Activated CD4-positive, alpha-beta T cell treated with anti-CD3 and anti-CD28 coated beads, Interleukin-2, amount 50 U/mL, for 4 hours (primary cell): ENCODE measurements around the gene CD320.
"Not testable (repeated sequence)": the region's sequence is repeated elsewhere in the genome, so short reads cannot be mapped to it uniquely, and the experiment has no call there.

Experiments used
- DNase-seq, 2 experiments: peaks; one replicate each; pipeline ENCODE4 v3.0.0-alpha.2; 2020

CD320 gene

GRCh38 chr19:8306235-8307054, 1.7 kb downstream of the CD320 start:
- no peak for DNase-seq

- DNase-seq = no peak
Measured at GRCh38 chr19:8305798-8306197, 2.4 kb downstream of the CD320 start.

- no peak for DNase-seq
Measured at GRCh38 chr19:8304841-8305621, 3.1 kb downstream of the CD320 start.

GRCh38 chr19:8302734-8303133, 5.4 kb downstream of the CD320 start:
- no peak for DNase-seq

GRCh38 chr19:8302357-8302691, 5.8 kb downstream of the CD320 start:
- no peak for DNase-seq

GRCh38 chr19:8291337-8291736, 16.8 kb downstream of the CD320 start:
- DNase-seq = not testable (repeated sequence)

GRCh38 chr19:8276508-8276907, 31.6 kb downstream of the CD320 start:
- not testable (repeated sequence) for DNase-seq

GRCh38 chr19:8269724-8270123, 38.4 kb downstream of the CD320 start:
- no peak for DNase-seq

GRCh38 chr19:8265872-8266271, 42.3 kb downstream of the CD320 start:
- DNase-seq = no peak

GRCh38 chr19:8264248-8264647, 43.9 kb downstream of the CD320 start:
- not testable (repeated sequence) for DNase-seq

GRCh38 chr19:8262431-8262830, 45.7 kb downstream of the CD320 start:
- DNase-seq = no peak

GRCh38 chr19:8261881-8262280, 46.3 kb downstream of the CD320 start:
- no peak for DNase-seq

- no peak for DNase-seq
Measured at GRCh38 chr19:8261347-8261746, 46.8 kb downstream of the CD320 start.

GRCh38 chr19:8259922-8260247, 48.3 kb downstream of the CD320 start:
- no peak for DNase-seq

- no peak for DNase-seq
Measured at GRCh38 chr19:8259142-8259921, 48.8 kb downstream of the CD320 start.

- DNase-seq = no peak
Measured at GRCh38 chr19:8257052-8257443, 51.1 kb downstream of the CD320 start.

- no peak for DNase-seq
Measured at GRCh38 chr19:8256276-8257051, 51.7 kb downstream of the CD320 start.

- DNase-seq = no peak
Measured at GRCh38 chr19:8255426-8256125, 52.6 kb downstream of the CD320 start.

GRCh38 chr19:8254286-8255001, 53.7 kb downstream of the CD320 start:
- DNase-seq = no peak

GRCh38 chr19:8253678-8254077, 54.5 kb downstream of the CD320 start:
- no peak for DNase-seq

GRCh38 chr19:8252922-8253589, 55.1 kb downstream of the CD320 start:
- DNase-seq = peak; percentile 81 to 82
